Measurements from ENCODE around the gene TXNRD1. TPM values are rescaled to one million over a fixed set of nuclear protein-coding genes. Genes with fewer than 3 reads are reported as not detected.

TXNRD1 gene
- total RNA-seq, 4 donors from 2014 or later: 243 to 594 (median 299) TPM

DNA sequence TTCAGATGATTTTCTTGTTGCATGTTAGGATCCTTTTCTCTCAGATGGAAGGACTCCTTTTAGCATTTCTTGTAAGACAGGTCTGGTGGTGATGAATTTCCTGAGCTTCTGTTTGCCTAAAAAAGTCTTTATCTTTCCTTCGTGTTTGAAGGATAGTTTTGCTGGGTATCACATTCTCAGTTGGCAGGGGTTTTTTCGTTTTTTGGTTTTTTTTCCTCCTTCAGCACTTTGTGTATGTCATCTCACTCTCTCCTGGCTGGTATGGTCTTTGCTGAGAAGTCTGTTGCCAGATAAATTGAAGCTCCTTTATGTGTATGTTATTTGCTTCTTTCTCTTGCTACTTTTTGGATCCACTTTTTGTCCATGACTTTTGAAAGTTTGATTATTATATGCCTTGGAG is 15.6 kb upstream of the TXNRD1 start:
- intact Hi-C loops (cut with DNase I): loop anchor here (2.0 to 5.0 kb wide), 3 partner anchors 153 to 677 kb away; no protein-coding TSS in a partner anchor
- 75% methylated on average over 2 of the region's 2 CpGs for WGBS
- no peak overlapping the region for H3K27ac ChIP-seq (replicated peaks in 1 of 4)
- no peaks in the 10 kb centered on the region for H3K27me3 ChIP-seq
- peaks cover 0 to 7% (median 0%) of the 10 kb centered on the region in 4 donors for H3K9me3 ChIP-seq
- TF ChIP-seq, protein P1, sequence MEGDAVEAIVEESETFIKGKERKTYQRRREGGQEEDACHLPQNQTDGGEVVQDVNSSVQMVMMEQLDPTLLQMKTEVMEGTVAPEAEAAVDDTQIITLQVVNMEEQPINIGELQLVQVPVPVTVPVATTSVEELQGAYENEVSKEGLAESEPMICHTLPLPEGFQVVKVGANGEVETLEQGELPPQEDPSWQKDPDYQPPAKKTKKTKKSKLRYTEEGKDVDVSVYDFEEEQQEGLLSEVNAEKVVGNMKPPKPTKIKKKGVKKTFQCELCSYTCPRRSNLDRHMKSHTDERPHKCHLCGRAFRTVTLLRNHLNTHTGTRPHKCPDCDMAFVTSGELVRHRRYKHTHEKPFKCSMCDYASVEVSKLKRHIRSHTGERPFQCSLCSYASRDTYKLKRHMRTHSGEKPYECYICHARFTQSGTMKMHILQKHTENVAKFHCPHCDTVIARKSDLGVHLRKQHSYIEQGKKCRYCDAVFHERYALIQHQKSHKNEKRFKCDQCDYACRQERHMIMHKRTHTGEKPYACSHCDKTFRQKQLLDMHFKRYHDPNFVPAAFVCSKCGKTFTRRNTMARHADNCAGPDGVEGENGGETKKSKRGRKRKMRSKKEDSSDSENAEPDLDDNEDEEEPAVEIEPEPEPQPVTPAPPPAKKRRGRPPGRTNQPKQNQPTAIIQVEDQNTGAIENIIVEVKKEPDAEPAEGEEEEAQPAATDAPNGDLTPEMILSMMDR (IDR thresholded peaks at IDR 0.05): no peak
- TF ChIP-seq POLR2AphosphoS5 (IDR thresholded peaks at IDR 0.05) (no peak), POLR2A (IDR thresholded peaks at IDR 0.05; ENCODE audit: low read depth) (no peak), EP300 (IDR thresholded peaks at IDR 0.05) (no peak)
- no peak overlapping the region for H3K4me3 ChIP-seq
- DNase-seq (ENCODE audit: extremely low spot score): no peak
- H3K36me3 ChIP-seq: no peaks in the 10 kb centered on the region
- peaks cover 0 to 16% (median 10%) of the 10 kb centered on the region in 4 donors for H3K4me1 ChIP-seq

DNA sequence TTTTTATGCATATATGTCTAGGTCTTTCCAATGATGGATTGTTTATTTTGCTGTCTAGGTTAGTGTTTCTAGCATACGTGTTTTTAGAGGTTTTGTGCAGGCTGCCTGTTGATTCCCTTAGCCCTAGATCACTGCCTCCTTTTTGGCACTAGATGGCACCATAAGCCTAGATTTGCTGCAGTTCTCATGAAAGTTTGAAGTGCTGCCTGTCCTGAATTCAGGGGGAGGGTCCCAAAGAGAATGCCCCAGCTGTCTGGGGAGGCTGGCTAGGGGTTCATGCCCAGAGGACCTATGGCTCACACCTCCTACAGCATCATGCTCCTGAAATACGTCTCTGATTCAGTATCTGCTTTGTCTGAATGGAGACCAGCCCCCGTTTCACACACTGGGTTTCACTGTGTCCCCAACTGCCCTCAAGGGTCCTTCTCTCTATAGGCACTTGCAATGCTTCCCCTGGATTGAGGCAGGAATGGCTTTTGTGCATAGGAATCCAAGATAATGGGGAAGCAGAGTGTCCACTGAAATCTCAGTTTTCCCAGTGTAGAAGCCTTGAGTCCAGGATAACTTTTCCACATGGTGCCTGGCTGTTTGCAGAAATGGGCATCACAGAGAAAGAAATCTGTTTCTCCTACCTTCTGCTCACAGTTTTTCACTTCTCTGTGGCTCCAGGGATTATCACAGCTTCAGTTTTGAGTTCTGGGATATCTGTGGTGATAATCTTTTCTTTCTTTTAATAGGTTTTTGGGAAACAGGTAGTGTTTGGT is 14.2 kb upstream of the TXNRD1 start:
- DNase-seq (ENCODE audit: extremely low spot score): no peak
- Histone ChIP-seq H3K27me3 (no peaks in the 10 kb centered on the region), H3K9me3 (peaks cover 0 to 7% (median 0%) of the 10 kb centered on the region in 4 donors), H3K27ac (replicated peaks in 1 of 4) (no peak overlapping the region), H3K4me3 (no peak overlapping the region), H3K4me1 (peaks cover 0 to 16% (median 10%) of the 10 kb centered on the region in 4 donors), H3K36me3 (no peaks in the 10 kb centered on the region)
- intact Hi-C loops (cut with DNase I): loop anchor here (2.0 to 5.0 kb wide), 2 partner anchors 157 to 676 kb away; no protein-coding TSS in a partner anchor
- TF ChIP-seq, protein P1 (IDR thresholded peaks at IDR 0.05): peak; percentile 71 to 88 (median 88)
- TF ChIP-seq EP300 (IDR thresholded peaks at IDR 0.05) (no peak), POLR2AphosphoS5 (IDR thresholded peaks at IDR 0.05) (no peak), POLR2A (IDR thresholded peaks at IDR 0.05; ENCODE audit: low read depth) (no peak)
- WGBS: 36% methylated on average over 3 of the region's 3 CpGs

DNA sequence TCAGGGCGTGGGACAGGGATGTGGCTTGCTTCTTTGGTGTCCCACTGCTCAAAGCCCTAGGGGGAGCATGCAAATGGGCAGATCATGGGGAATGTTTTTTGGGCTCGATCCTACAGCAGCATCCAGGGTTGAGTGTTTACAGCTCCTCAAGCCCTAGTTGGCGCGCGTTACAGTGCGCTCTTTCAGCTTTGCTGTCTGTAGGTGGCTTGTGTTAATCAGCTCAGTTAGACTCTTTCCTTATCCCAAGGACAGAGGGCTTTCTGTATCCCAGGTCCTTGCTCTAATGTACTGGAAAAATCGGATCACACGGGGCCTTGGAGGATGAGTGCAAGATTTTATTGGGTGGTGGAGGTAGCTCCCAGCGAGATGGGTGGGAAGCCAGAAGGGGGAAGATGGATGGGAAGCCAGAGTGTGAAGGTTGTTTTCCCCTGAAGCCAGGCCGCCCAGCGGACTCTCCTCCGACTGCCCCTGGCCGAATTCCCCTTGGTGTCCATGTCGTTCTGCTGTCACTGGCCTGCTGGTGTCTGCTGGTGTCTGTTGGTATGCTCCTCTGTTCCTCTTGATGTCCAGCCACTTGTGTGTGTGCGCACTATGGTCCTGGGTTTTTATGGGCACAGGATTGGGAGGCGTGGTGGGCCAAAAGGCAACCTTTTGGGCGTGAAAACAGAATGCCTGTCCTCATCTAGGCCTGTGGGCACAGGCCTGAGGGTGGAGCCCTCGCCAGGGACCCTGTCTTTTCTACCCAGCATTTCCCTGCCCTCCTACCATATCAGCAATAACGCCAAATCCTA is 10.7 kb upstream of the TXNRD1 start:
- peaks cover 0 to 4% (median 0%) of the 10 kb centered on the region in 4 donors for H3K9me3 ChIP-seq
- no peaks in the 10 kb centered on the region for H3K27me3 ChIP-seq
- no peak for DNase-seq (ENCODE audit: extremely low spot score)
- peaks cover 0 to 8% (median 6%) of the 10 kb centered on the region in 4 donors for H3K4me1 ChIP-seq
- no peak overlapping the region for H3K27ac ChIP-seq (replicated peaks in 1 of 4)
- TF ChIP-seq POLR2AphosphoS5 (IDR thresholded peaks at IDR 0.05) (no peak), POLR2A (IDR thresholded peaks at IDR 0.05; ENCODE audit: low read depth) (no peak), EP300 (IDR thresholded peaks at IDR 0.05) (no peak)
- TF ChIP-seq, protein P1 (IDR thresholded peaks at IDR 0.05): no peak
- no peaks in the 10 kb centered on the region for H3K36me3 ChIP-seq
- WGBS: 91% methylated on average over 19 of the region's 19 CpGs
- intact Hi-C loops (cut with DNase I): loop anchor here (5.0 kb wide), 1 partner anchor 672 kb away; no protein-coding TSS in a partner anchor
- H3K4me3 ChIP-seq: no peak overlapping the region

DNA sequence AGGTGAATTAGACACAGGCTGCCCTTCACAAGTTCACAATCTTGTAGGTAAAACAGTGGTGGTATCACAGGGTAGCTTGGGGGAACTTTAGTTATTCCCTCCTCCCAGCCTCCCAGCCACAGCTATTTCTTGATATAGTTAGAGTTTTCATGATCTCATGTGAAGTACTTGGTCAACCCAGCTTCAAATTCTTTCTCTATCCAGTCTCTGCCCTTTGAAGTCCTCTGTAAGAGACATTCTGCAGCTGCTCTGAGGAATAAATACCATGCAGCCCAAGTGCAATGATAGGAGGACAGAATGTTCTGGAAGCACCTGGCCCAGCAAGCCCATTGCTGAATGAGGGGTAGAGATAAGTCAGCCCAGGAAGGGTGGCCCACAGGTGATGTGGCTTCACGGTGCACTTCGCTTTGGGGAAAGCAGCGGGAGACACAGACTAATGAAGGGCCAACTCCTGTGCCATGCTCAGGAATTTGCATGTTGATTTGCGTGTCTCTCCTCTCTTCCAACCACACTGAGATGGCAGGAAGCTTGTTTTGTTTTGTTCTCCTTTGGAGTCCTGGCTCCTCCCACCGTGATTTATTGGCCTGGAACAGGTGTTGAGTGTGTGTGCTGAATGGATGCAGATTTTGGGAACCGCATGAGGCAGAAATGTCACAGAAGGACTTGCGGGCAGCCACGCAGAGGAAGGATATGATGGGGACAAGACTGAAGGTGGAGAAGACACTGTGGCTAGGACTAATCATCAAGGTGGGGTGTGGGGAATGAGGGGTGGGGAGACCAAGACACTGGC is 8.0 kb upstream of the TXNRD1 start:
- DNase-seq (ENCODE audit: extremely low spot score): no peak
- H3K27me3 ChIP-seq: no peaks in the 10 kb centered on the region
- H3K9me3 ChIP-seq: no peaks in the 10 kb centered on the region
- no peak overlapping the region for H3K4me3 ChIP-seq
- TF ChIP-seq POLR2AphosphoS5 (IDR thresholded peaks at IDR 0.05): no peak
- no peak for TF ChIP-seq EP300 (IDR thresholded peaks at IDR 0.05)
- 93% methylated on average over 8 of the region's 8 CpGs for WGBS
- intact Hi-C loops (cut with DNase I): no loop called here
- no peak overlapping the region for H3K27ac ChIP-seq (replicated peaks in 1 of 4)
- H3K36me3 ChIP-seq: no peaks in the 10 kb centered on the region
- H3K4me1 ChIP-seq: no peaks in the 10 kb centered on the region

All from esophagus muscularis mucosa (tissue), 4 donors.